Central memory CD8-positive, alpha-beta T cell (primary cell): ENCODE measurements around the gene ZFAND3.
A peak's percentile ranks its signal among the peaks of the same experiment; 100 is the strongest.

ENCODE experiments used
- ATAC-seq: fragments of 150-1000 bp; cut with Tn5 transposase; replicated peaks from 2 replicates; pipeline ENCODE4 v1.10.0; 2022; ENCODE audit warnings: mild to moderate bottlenecking, moderate FRiP score, moderate number of reproducible peaks; ENCODE audit not compliant: poor library complexity, severe bottlenecking; ENCODE audit errors: extremely low read depth
- DNase-seq, 2 donors: peaks; one replicate each; pipeline ENCODE4 v3.0.0; 2021; ENCODE audit warnings: low spot score in 2 of 2
- H3K27ac Mint-ChIP-seq: one replicate; pipeline ENCODE4 v1.8.0; 2022; ENCODE audit warnings: low read depth, mild to moderate bottlenecking, moderate library complexity, mixed read lengths
- H3K27me3 Mint-ChIP-seq: one replicate; pipeline ENCODE4 v1.8.0; 2022; ENCODE audit warnings: mixed read lengths
- H3K36me3 Mint-ChIP-seq: one replicate; pipeline ENCODE4 v1.8.0; 2022; ENCODE audit warnings: mild to moderate bottlenecking, moderate library complexity, mixed read lengths; ENCODE audit not compliant: insufficient read depth
- H3K4me1 Mint-ChIP-seq: one replicate; pipeline ENCODE4 v1.8.0; 2022; ENCODE audit warnings: mixed read lengths
- H3K4me3 Mint-ChIP-seq: one replicate; pipeline ENCODE4 v1.8.0; 2022; ENCODE audit warnings: mild to moderate bottlenecking, moderate library complexity, mixed read lengths
- H3K9me3 Mint-ChIP-seq: one replicate; pipeline ENCODE4 v1.8.0; 2022; ENCODE audit warnings: mixed read lengths

The ZFAND3 gene

GRCh38 chr6:38195113-38195635 lies 375.6 kb downstream of the ZFAND3 start:
- H3K36me3 Mint-ChIP-seq: peaks cover 10% of the 10 kb centered on the region
- H3K4me3 Mint-ChIP-seq: no peak overlapping the region
- H3K4me1 Mint-ChIP-seq: no peaks in the 10 kb centered on the region
- DNase-seq (no peak), ATAC-seq (no peak)
- no peaks in the 10 kb centered on the region for H3K9me3 Mint-ChIP-seq
- H3K27me3 Mint-ChIP-seq: no peaks in the 10 kb centered on the region
- H3K27ac Mint-ChIP-seq: no peak overlapping the region

GRCh38 chr6:38198219-38198618 lies 378.7 kb downstream of the ZFAND3 start:
- H3K36me3 Mint-ChIP-seq: peaks cover 5% of the 10 kb centered on the region
- no peak for ATAC-seq

More at GRCh38 chr6:38198219-38198618, 378.7 kb downstream of the ZFAND3 start:
- Mint-ChIP-seq H3K27ac (peak overlapping the region; percentile 72), H3K4me1 (peaks cover 9% of the 10 kb centered on the region), H3K27me3 (no peaks in the 10 kb centered on the region), H3K4me3 (no peak overlapping the region), H3K9me3 (no peaks in the 10 kb centered on the region)
- DNase-seq: no peak
